Measurements from ENCODE around the gene SLMAP.

DNA sequence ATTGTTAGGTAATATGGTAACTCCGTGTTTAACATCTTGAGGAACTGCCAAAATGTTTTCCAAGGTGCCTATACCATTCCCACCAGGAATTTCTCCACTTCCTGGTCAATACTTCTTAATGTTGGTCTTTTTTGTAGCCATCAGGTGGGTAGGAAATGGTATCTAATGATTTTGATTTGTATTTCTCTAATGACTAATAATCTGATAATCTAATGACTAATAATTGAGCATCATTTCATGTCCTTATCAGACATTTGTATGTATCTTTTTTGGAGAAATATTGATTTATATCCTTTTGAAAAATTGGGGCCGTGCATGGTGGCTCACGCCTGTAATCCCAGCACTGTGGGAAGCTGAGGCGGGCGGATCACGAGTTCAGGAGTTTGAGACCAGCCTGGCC lies 38.8 kb downstream of the SLMAP start:
- no peak for TF ChIP-seq CTCF (IDR thresholded peaks at IDR 0.05)
- TF ChIP-seq TCF7L2 (IDR thresholded peaks at IDR 0.05; ENCODE audit: low read depth, low read length): no peak
- TF ChIP-seq POLR2AphosphoS5 (IDR thresholded peaks at IDR 0.05; ENCODE audit: low read depth, low read length): no peak
